ENCODE results near the gene CHAF1B. TPM values are rescaled to one million over a fixed set of nuclear protein-coding genes. Genes with fewer than 3 reads are reported as not detected.
A peak's percentile ranks its signal among the peaks of the same experiment; 100 is the strongest.

The CHAF1B gene
- polyA plus RNA-seq, 1 donor, result 3.6 TPM

DNA sequence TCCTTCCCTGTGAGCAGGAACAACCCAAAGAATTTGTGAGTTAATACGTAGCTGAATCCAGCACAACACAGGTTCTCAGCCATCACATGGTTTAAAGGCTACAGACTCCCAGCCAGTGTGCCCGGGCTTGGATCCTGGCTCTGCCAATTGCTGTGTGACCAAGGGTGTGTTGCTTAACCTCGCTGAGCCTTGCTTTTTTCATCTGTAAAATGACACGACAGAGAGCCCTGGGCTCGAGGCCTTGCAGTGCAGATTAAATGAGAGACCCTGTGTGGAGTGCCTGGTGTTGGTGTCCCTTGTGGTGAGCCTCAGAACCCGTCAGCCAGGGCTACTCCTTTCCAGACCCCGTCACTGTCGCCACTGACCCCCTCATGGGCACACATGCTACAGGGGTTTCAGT, 39.4 kb downstream of the CHAF1B start:
- H3K36me3 ChIP-seq (ENCODE audit: control insufficient read depth, insufficient read depth, low read length), result no peaks in the 10 kb centered on the region
- H3K27me3 ChIP-seq (ENCODE audit: control insufficient read depth, insufficient read depth, low read length), result no peaks in the 10 kb centered on the region
- no peak overlapping the region for H3K4me3 ChIP-seq (ENCODE audit: low read length)
- no peak overlapping the region for H3K27ac ChIP-seq (ENCODE audit: low read length)
- WGBS (ENCODE audit: insufficient coverage, low lambda C conversion rate), result no CpG with 5 or more reads among the region's 8 CpGs
- peaks cover 2% of the 10 kb centered on the region for H3K4me1 ChIP-seq (ENCODE audit: control insufficient read depth, insufficient read depth, low read length)
- DNase-seq, result no peak
- peaks cover 6% of the 10 kb centered on the region for H3K9me3 ChIP-seq (ENCODE audit: control insufficient read depth, low read depth, low read length)

GRCh38 chr21:36425286-36425685, 40.1 kb downstream of the CHAF1B start:
- H3K4me3 ChIP-seq (ENCODE audit: low read length), result no peak overlapping the region
- no peak for DNase-seq
- H3K27me3 ChIP-seq (ENCODE audit: control insufficient read depth, insufficient read depth, low read length), result no peaks in the 10 kb centered on the region
- H3K9me3 ChIP-seq (ENCODE audit: control insufficient read depth, low read depth, low read length), result peaks cover 6% of the 10 kb centered on the region
- no CpG with 5 or more reads among the region's 9 CpGs for WGBS (ENCODE audit: insufficient coverage, low lambda C conversion rate)
- H3K4me1 ChIP-seq (ENCODE audit: control insufficient read depth, insufficient read depth, low read length), result peaks cover 7% of the 10 kb centered on the region
- no peaks in the 10 kb centered on the region for H3K36me3 ChIP-seq (ENCODE audit: control insufficient read depth, insufficient read depth, low read length)
- no peak overlapping the region for H3K27ac ChIP-seq (ENCODE audit: low read length)

DNA sequence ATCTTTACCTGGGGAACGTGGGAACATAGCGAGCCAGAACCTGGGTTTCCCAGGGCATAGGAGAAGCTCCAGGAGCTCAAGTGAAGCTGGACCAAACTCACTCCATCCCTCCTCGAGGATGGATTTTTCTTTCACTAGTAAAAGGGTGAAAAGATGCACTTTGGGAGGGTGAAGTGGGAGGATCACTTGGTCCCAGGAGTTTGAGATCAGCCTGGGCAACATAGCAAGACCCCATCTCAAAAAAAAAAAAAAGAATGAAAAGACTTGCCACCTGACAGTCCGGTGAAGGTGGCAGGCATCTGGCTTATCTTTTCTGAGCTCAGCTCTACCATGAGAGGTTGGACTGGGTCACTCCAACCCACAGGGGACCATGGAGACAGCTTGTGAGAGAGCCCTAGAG, 42.3 kb downstream of the CHAF1B start:
- WGBS (ENCODE audit: insufficient coverage, low lambda C conversion rate), result no CpG with 5 or more reads among the region's 4 CpGs
- H3K36me3 ChIP-seq (ENCODE audit: control insufficient read depth, insufficient read depth, low read length), result no peaks in the 10 kb centered on the region
- H3K27ac ChIP-seq (ENCODE audit: low read length), result no peak overlapping the region
- H3K27me3 ChIP-seq (ENCODE audit: control insufficient read depth, insufficient read depth, low read length), result no peaks in the 10 kb centered on the region
- no peak for DNase-seq
- peaks cover 6% of the 10 kb centered on the region for H3K9me3 ChIP-seq (ENCODE audit: control insufficient read depth, low read depth, low read length)
- peaks cover 10% of the 10 kb centered on the region for H3K4me1 ChIP-seq (ENCODE audit: control insufficient read depth, insufficient read depth, low read length)
- no peak overlapping the region for H3K4me3 ChIP-seq (ENCODE audit: low read length)

- DNase-seq, result no peak
- Histone ChIP-seq H3K9me3 (ENCODE audit: control insufficient read depth, low read depth, low read length) (no peaks in the 10 kb centered on the region), H3K4me1 (ENCODE audit: control insufficient read depth, insufficient read depth, low read length) (peaks cover 10% of the 10 kb centered on the region), H3K27ac (ENCODE audit: low read length) (no peak overlapping the region), H3K36me3 (ENCODE audit: control insufficient read depth, insufficient read depth, low read length) (no peaks in the 10 kb centered on the region), H3K4me3 (ENCODE audit: low read length) (no peak overlapping the region), H3K27me3 (ENCODE audit: control insufficient read depth, insufficient read depth, low read length) (no peaks in the 10 kb centered on the region)
- WGBS (ENCODE audit: insufficient coverage, low lambda C conversion rate), result 88% methylated on average over 2 of the region's 12 CpGs
Measured at GRCh38 chr21:36428761-36429432, 43.7 kb downstream of the CHAF1B start.

DNA sequence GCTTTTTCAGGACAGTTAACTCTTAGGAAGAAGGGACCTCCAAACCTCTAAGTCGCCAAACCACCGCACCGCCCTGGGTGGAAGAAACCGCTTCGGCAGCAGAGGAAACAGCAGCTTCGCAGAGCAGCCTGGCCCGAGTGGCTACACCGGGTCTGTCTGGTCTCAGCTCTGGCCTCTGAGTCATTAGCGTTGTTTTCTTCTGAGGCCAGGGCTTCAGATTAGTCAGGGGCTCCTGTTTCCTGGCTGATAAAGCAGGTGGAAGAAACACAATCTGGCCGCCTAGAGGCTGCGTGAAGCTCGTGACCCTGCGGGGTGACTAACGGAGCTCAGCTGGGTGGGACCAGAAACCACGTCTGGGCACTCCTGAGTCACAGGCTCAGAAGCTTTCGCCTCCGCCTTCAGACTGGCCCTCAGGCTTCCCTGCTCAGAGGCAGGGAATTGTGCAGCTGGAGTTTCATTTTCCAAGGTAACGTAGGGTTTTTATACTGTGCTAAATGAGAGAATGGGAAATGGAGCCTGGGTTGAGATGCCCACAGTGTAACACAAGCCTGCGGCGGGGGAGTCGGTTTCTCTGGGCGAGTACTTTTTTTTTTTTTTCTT, 44.9 kb downstream of the CHAF1B start:
- peaks cover 10% of the 10 kb centered on the region for H3K4me1 ChIP-seq (ENCODE audit: control insufficient read depth, insufficient read depth, low read length)
- peak overlapping the region; percentile 53 for H3K27ac ChIP-seq (ENCODE audit: low read length)
- no peaks in the 10 kb centered on the region for H3K36me3 ChIP-seq (ENCODE audit: control insufficient read depth, insufficient read depth, low read length)
- no peaks in the 10 kb centered on the region for H3K9me3 ChIP-seq (ENCODE audit: control insufficient read depth, low read depth, low read length)
- H3K4me3 ChIP-seq (ENCODE audit: low read length), result peak overlapping the region; percentile 6
- 40% methylated on average over 1 of the region's 22 CpGs for WGBS (ENCODE audit: insufficient coverage, low lambda C conversion rate)
- H3K27me3 ChIP-seq (ENCODE audit: control insufficient read depth, insufficient read depth, low read length), result no peaks in the 10 kb centered on the region
- DNase-seq, result peak; percentile 86 to 92

- no peak for DNase-seq
- no peaks in the 10 kb centered on the region for H3K36me3 ChIP-seq (ENCODE audit: control insufficient read depth, insufficient read depth, low read length)
- no peaks in the 10 kb centered on the region for H3K9me3 ChIP-seq (ENCODE audit: control insufficient read depth, low read depth, low read length)
- H3K27me3 ChIP-seq (ENCODE audit: control insufficient read depth, insufficient read depth, low read length), result no peaks in the 10 kb centered on the region
- WGBS (ENCODE audit: insufficient coverage, low lambda C conversion rate), result no CpG with 5 or more reads among the region's 4 CpGs
- no peak overlapping the region for H3K4me3 ChIP-seq (ENCODE audit: low read length)
- peaks cover 10% of the 10 kb centered on the region for H3K4me1 ChIP-seq (ENCODE audit: control insufficient read depth, insufficient read depth, low read length)
- no peak overlapping the region for H3K27ac ChIP-seq (ENCODE audit: low read length)
Measured at GRCh38 chr21:36430841-36431240, 45.6 kb downstream of the CHAF1B start.

- Histone ChIP-seq H3K27ac (ENCODE audit: low read length) (no peak overlapping the region), H3K4me1 (ENCODE audit: control insufficient read depth, insufficient read depth, low read length) (peaks cover 10% of the 10 kb centered on the region), H3K9me3 (ENCODE audit: control insufficient read depth, low read depth, low read length) (no peaks in the 10 kb centered on the region), H3K4me3 (ENCODE audit: low read length) (no peak overlapping the region), H3K36me3 (ENCODE audit: control insufficient read depth, insufficient read depth, low read length) (no peaks in the 10 kb centered on the region), H3K27me3 (ENCODE audit: control insufficient read depth, insufficient read depth, low read length) (no peaks in the 10 kb centered on the region)
- no peak for DNase-seq
- 100% methylated on average over 1 of the region's 4 CpGs for WGBS (ENCODE audit: insufficient coverage, low lambda C conversion rate)
Measured at GRCh38 chr21:36431252-36431651, 46.1 kb downstream of the CHAF1B start.

DNA sequence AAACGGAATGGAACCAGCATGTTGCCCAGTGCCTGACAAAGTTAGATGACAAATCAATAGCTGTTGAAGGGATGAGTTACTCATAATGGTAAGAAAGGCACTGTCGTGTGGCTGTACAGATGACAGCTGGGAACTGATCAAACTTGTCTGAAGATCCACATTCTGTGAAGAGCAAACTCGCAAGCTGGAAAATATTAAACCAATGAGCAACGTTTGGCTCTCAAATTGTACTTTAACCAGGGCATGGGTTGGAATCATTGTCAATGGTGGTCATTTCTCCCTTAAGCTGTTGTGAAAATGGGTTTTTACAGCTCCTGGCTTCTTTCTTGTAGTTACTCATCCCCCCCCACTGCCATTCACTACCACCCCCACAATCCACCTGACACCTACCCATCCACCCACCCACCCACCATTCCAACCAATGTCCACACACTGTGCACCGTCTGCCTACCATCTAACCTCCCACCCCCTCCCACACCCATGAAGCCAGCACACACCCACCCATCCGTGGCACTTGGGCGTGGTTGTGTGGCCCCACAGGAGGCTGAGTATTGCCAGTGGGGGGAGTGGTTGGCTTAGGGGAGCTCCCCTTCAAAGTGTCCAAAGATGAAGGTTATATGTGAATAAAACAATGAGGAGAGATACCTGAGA, 48.0 kb downstream of the CHAF1B start:
- H3K27me3 ChIP-seq (ENCODE audit: control insufficient read depth, insufficient read depth, low read length), result no peaks in the 10 kb centered on the region
- H3K36me3 ChIP-seq (ENCODE audit: control insufficient read depth, insufficient read depth, low read length), result no peaks in the 10 kb centered on the region
- H3K4me1 ChIP-seq (ENCODE audit: control insufficient read depth, insufficient read depth, low read length), result peaks cover 10% of the 10 kb centered on the region
- H3K9me3 ChIP-seq (ENCODE audit: control insufficient read depth, low read depth, low read length), result no peaks in the 10 kb centered on the region
- no peak overlapping the region for H3K27ac ChIP-seq (ENCODE audit: low read length)
- H3K4me3 ChIP-seq (ENCODE audit: low read length), result no peak overlapping the region
- WGBS (ENCODE audit: insufficient coverage, low lambda C conversion rate), result no CpG with 5 or more reads among the region's 7 CpGs
- no peak for DNase-seq

- Histone ChIP-seq H3K27ac (ENCODE audit: low read length) (no peak overlapping the region), H3K36me3 (ENCODE audit: control insufficient read depth, insufficient read depth, low read length) (no peaks in the 10 kb centered on the region), H3K4me3 (ENCODE audit: low read length) (no peak overlapping the region), H3K9me3 (ENCODE audit: control insufficient read depth, low read depth, low read length) (no peaks in the 10 kb centered on the region), H3K4me1 (ENCODE audit: control insufficient read depth, insufficient read depth, low read length) (peaks cover 10% of the 10 kb centered on the region), H3K27me3 (ENCODE audit: control insufficient read depth, insufficient read depth, low read length) (no peaks in the 10 kb centered on the region)
- no peak for DNase-seq
- WGBS (ENCODE audit: insufficient coverage, low lambda C conversion rate), result no CpG with 5 or more reads among the region's 6 CpGs
Measured at GRCh38 chr21:36434144-36434543, 49.0 kb downstream of the CHAF1B start.

GRCh38 chr21:36436829-36437744, 51.9 kb downstream of the CHAF1B start:
- DNase-seq, result no peak
- Histone ChIP-seq H3K36me3 (ENCODE audit: control insufficient read depth, insufficient read depth, low read length) (no peaks in the 10 kb centered on the region), H3K9me3 (ENCODE audit: control insufficient read depth, low read depth, low read length) (no peaks in the 10 kb centered on the region), H3K4me1 (ENCODE audit: control insufficient read depth, insufficient read depth, low read length) (no peaks in the 10 kb centered on the region), H3K27me3 (ENCODE audit: control insufficient read depth, insufficient read depth, low read length) (no peaks in the 10 kb centered on the region), H3K27ac (ENCODE audit: low read length) (no peak overlapping the region), H3K4me3 (ENCODE audit: low read length) (no peak overlapping the region)
- WGBS (ENCODE audit: insufficient coverage, low lambda C conversion rate), result 93% methylated on average over 2 of the region's 5 CpGs

All from large intestine (tissue), 3 donors.